ENCODE results near the gene SLC43A3.
"Not testable (repeated sequence)": the region's sequence is repeated elsewhere in the genome, so short reads cannot be mapped to it uniquely, and the experiment has no call there.

Gene SLC43A3

DNA sequence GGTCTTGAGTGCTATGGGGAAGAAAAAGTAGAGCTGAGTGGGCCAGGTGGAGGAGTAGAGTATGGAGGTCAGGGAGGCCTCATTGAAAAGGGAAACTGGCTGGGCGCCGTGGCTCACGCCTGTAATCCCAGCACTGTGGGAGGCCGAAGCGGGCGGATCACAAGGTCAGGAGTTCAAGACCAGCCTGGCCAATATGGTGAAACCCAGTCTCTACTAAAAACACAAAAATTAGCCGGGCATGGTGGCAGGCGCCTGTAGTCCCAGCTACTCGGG lies 18.1 kb upstream of the SLC43A3 start:
- not testable (repeated sequence) for ATAC-seq; DNase-seq; H3K9me3 Mint-ChIP-seq; H3K27ac Mint-ChIP-seq; H3K4me3 Mint-ChIP-seq; H3K4me1 Mint-ChIP-seq; H3K36me3 Mint-ChIP-seq (ENCODE audit: low read depth)
- H3K27me3 Mint-ChIP-seq = peaks cover 16% of the 10 kb centered on the region

GRCh38 chr11:57444362-57445121 lies 17.6 kb upstream of the SLC43A3 start:
- H3K4me3 Mint-ChIP-seq = no peak overlapping the region
- no peak for DNase-seq

DNA sequence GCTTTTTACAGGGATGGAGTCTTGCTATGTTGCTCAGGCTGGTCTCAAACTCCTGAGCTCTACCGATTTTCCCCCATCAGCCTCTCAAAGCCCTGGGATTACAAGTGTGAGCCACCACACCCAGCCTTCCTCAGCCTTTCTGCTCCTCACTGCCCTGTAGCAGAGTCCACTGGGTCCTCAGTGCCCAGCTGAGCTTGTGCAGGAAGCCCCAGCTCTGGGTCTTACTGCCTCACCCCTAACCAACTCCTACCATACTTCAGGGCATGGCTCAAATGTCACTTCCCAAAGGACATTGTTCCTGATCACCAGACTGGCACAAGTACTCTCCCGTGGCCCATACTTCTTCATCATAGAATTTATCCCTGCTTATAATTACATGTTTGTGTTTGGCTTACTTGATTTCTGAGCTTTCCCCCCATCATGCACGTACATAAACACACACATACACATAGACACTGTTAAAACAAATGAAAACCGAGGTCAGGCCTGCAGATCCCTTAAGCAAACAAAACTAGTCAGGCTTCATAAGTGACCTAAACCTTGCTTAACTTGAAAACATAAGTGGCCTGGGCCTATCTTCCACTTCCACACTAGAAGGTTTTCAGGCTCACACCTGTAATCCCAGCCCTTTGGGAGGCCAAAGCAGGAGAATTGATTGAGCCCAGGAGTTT lies 14.0 kb upstream of the SLC43A3 start:
- no peak overlapping the region for H3K4me3 Mint-ChIP-seq
- no peaks in the 10 kb centered on the region for H3K4me1 Mint-ChIP-seq
- peaks cover 3% of the 10 kb centered on the region for H3K27me3 Mint-ChIP-seq
- ATAC-seq = no peak
- H3K27ac Mint-ChIP-seq = no peak overlapping the region
- no peaks in the 10 kb centered on the region for H3K36me3 Mint-ChIP-seq (ENCODE audit: low read depth)
- H3K9me3 Mint-ChIP-seq = no peaks in the 10 kb centered on the region
- no peak for DNase-seq

More at GRCh38 chr11:57444362-57445121, 17.6 kb upstream of the SLC43A3 start:
- Mint-ChIP-seq H3K36me3 (ENCODE audit: low read depth) (no peaks in the 10 kb centered on the region), H3K27me3 (peaks cover 16% of the 10 kb centered on the region), H3K4me1 (no peaks in the 10 kb centered on the region), H3K9me3 (no peaks in the 10 kb centered on the region), H3K27ac (no peak overlapping the region)
- ATAC-seq = no peak

DNA sequence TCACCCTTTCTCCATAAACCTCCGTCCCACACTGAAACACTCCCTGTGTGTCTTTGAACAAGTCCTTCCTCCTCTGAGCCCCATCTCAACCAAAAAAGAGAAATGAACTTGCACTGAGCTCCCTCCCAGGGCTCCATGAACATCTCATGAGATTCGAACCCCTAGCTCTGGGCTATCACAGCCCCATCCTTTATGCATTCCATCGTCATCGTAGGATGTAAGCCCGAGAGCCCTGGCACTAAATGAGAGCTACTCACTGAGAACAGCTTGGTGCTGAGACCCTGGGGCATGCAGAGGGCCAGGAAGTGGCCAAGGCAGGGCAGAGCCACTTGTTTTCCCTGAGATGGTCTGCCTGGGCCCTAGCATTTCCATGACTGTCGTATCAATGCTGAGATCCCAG lies 12.9 kb upstream of the SLC43A3 start:
- Mint-ChIP-seq H3K4me3 (no peak overlapping the region), H3K27ac (no peak overlapping the region), H3K4me1 (no peaks in the 10 kb centered on the region), H3K36me3 (ENCODE audit: low read depth) (no peaks in the 10 kb centered on the region), H3K9me3 (no peaks in the 10 kb centered on the region), H3K27me3 (no peaks in the 10 kb centered on the region)
- DNase-seq (no peak), ATAC-seq (no peak)

DNA sequence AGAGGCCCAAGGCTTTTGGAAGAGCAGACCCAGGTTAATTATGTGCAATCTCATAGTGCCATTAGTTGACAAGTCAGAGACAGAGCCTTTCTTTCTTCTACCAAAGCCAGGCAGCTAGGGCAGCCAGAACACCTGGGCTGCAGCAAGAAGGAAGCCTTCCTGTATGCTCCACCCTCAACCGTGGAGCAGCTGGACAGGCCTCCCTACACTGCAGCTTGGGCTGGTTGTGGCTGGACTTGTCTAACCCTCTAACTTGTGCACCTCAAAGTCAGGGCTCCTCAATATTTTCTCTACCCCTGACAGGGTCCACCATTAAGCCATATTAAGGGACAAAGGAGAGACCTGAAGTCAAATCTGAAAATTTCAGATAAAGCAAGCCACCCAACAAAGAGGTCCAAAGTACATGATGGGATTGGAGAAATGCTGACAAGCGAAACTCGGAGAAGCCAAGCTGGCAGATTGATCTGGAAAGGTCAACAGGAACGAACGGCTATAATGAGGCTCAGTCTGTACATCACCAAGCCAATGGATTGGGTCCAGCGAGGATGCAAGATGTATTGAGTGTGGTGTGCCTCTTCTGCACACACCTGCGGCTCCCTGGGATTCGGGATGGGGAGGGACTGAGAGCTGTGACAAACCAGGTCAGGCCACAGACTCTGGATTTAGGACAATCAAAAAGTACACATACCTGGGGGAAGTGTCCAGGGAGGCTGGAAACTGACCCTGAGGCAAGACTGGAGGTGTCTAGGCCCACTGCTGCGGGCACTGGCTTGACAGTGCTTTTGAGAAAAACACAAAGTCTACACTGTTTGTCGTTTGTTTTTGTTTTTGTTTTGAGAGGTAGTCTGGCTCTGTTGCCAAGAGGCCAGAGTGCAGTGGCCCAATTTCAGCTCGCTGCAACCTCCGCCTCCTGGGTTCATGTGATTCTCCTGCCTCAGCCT lies 11.7 kb upstream of the SLC43A3 start:
- H3K9me3 Mint-ChIP-seq = no peaks in the 10 kb centered on the region
- H3K4me1 Mint-ChIP-seq = no peaks in the 10 kb centered on the region

GRCh38 chr11:57436031-57436430 lies 9.1 kb upstream of the SLC43A3 start:
- no peaks in the 10 kb centered on the region for H3K9me3 Mint-ChIP-seq
- H3K27me3 Mint-ChIP-seq = no peaks in the 10 kb centered on the region
- peaks cover 15% of the 10 kb centered on the region for H3K4me1 Mint-ChIP-seq
- no peak for ATAC-seq
- no peak overlapping the region for H3K4me3 Mint-ChIP-seq
- no peak overlapping the region for H3K27ac Mint-ChIP-seq
- no peak for DNase-seq
- H3K36me3 Mint-ChIP-seq (ENCODE audit: low read depth) = no peaks in the 10 kb centered on the region

More for the DNA sequence above, 11.7 kb upstream of the SLC43A3 start:
- H3K4me3 Mint-ChIP-seq = no peak overlapping the region
- no peak for ATAC-seq
- H3K36me3 Mint-ChIP-seq (ENCODE audit: low read depth) = no peaks in the 10 kb centered on the region
- no peak for DNase-seq
- H3K27me3 Mint-ChIP-seq = no peaks in the 10 kb centered on the region
- H3K27ac Mint-ChIP-seq = no peak overlapping the region

GRCh38 chr11:57434640-57435546 lies 8.0 kb upstream of the SLC43A3 start:
- no peaks in the 10 kb centered on the region for H3K9me3 Mint-ChIP-seq
- H3K27me3 Mint-ChIP-seq = no peaks in the 10 kb centered on the region
- H3K4me3 Mint-ChIP-seq = no peak overlapping the region
- DNase-seq (no peak), ATAC-seq (no peak)
- peaks cover 15% of the 10 kb centered on the region for H3K4me1 Mint-ChIP-seq
- no peak overlapping the region for H3K27ac Mint-ChIP-seq
- H3K36me3 Mint-ChIP-seq (ENCODE audit: low read depth) = no peaks in the 10 kb centered on the region

DNA sequence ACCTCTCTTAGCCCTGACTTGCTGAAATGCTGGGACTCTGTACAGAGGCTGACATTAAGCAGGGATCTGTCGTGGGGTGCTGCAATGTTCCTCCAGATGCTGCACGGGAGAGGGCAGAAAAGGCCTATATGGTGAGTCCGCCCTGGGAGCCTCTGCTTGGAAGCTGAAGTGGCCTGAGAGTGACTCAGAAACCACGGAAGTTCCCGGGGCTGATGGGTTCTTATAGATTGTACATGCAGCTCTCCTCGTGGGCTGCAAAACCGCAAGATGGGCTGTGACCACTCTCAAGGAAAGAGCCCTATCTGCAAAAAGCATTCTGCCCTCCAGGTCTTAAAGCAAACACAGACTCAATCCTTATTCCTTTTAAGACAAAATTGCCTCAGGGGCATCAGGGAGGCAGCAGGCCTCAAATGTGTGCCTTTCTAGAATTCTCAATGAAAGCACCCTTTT lies 5.8 kb upstream of the SLC43A3 start:
- DNase-seq (peak; percentile 50), ATAC-seq (peak; percentile 82)
- Mint-ChIP-seq H3K36me3 (ENCODE audit: low read depth) (no peaks in the 10 kb centered on the region), H3K4me1 (peaks cover 18% of the 10 kb centered on the region), H3K4me3 (no peak overlapping the region), H3K9me3 (no peaks in the 10 kb centered on the region), H3K27me3 (no peaks in the 10 kb centered on the region), H3K27ac (no peak overlapping the region)

GRCh38 chr11:57432149-57432561 lies 5.2 kb upstream of the SLC43A3 start:
- no peak overlapping the region for H3K4me3 Mint-ChIP-seq
- no peak for DNase-seq
- H3K36me3 Mint-ChIP-seq (ENCODE audit: low read depth) = no peaks in the 10 kb centered on the region
- no peaks in the 10 kb centered on the region for H3K27me3 Mint-ChIP-seq
- no peak overlapping the region for H3K27ac Mint-ChIP-seq
- H3K4me1 Mint-ChIP-seq = peaks cover 24% of the 10 kb centered on the region
- H3K9me3 Mint-ChIP-seq = no peaks in the 10 kb centered on the region
- ATAC-seq = no peak

DNA sequence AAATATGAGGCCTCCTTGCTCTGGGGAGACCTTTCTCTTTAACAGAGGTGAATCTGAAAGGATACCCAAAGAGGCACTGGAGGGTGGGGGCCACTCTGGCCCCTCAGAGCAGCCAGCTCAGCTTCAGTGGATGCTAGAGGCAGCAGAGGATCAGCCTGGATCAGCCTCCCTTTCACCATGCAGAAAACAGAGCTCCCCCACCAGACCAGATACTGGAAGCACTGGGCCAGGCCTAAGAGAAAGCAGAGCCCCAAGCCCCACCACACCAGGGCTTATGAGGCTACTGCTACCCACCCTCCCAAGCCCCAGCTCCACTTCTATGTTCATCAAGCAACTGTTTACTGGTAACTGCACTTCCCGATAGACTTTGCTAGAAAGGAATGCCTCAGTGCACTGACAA lies 4.0 kb upstream of the SLC43A3 start:
- ATAC-seq (no peak), DNase-seq (no peak)
- no peak overlapping the region for H3K27ac Mint-ChIP-seq
- H3K4me1 Mint-ChIP-seq = peaks cover 33% of the 10 kb centered on the region
- H3K36me3 Mint-ChIP-seq (ENCODE audit: low read depth) = peaks cover 7% of the 10 kb centered on the region
- H3K27me3 Mint-ChIP-seq = no peaks in the 10 kb centered on the region
- H3K9me3 Mint-ChIP-seq = no peaks in the 10 kb centered on the region
- no peak overlapping the region for H3K4me3 Mint-ChIP-seq

GRCh38 chr11:57429946-57430345 lies 3.0 kb upstream of the SLC43A3 start:
- Mint-ChIP-seq H3K27me3 (no peaks in the 10 kb centered on the region), H3K36me3 (ENCODE audit: low read depth) (peaks cover 17% of the 10 kb centered on the region), H3K27ac (no peak overlapping the region), H3K4me1 (peaks cover 39% of the 10 kb centered on the region), H3K9me3 (no peaks in the 10 kb centered on the region), H3K4me3 (no peak overlapping the region)
- ATAC-seq (no peak), DNase-seq (no peak)

GRCh38 chr11:57428643-57429042 lies 1.7 kb upstream of the SLC43A3 start:
- Mint-ChIP-seq H3K4me1 (peaks cover 52% of the 10 kb centered on the region), H3K36me3 (ENCODE audit: low read depth) (peaks cover 30% of the 10 kb centered on the region), H3K9me3 (no peaks in the 10 kb centered on the region), H3K27ac (no peak overlapping the region), H3K27me3 (no peaks in the 10 kb centered on the region), H3K4me3 (no peak overlapping the region)
- no peak for DNase-seq
- no peak for ATAC-seq

- Mint-ChIP-seq H3K4me3 (peak overlapping the region; percentile 98), H3K27me3 (no peaks in the 10 kb centered on the region), H3K4me1 (peaks cover 56% of the 10 kb centered on the region), H3K36me3 (ENCODE audit: low read depth) (peaks cover 40% of the 10 kb centered on the region), H3K27ac (peak overlapping the region; percentile 98), H3K9me3 (no peaks in the 10 kb centered on the region)
- DNase-seq = no peak
- no peak for ATAC-seq
These were observed 784 bp upstream of the SLC43A3 start for GRCh38 chr11:57427727-57428082.

- peak overlapping the region; percentile 98 for H3K27ac Mint-ChIP-seq
- peaks cover 59% of the 10 kb centered on the region for H3K4me1 Mint-ChIP-seq
- DNase-seq (peak; percentile 27), ATAC-seq (no peak)
- no peaks in the 10 kb centered on the region for H3K27me3 Mint-ChIP-seq
- H3K4me3 Mint-ChIP-seq = peak overlapping the region; percentile 98
- peaks cover 52% of the 10 kb centered on the region for H3K36me3 Mint-ChIP-seq (ENCODE audit: low read depth)
- H3K9me3 Mint-ChIP-seq = no peaks in the 10 kb centered on the region
These were observed 437 bp downstream of the SLC43A3 start for GRCh38 chr11:57426439-57426928.
